ENCODE measurements around the gene LPGAT1. TPM values are rescaled to one million over a fixed set of nuclear protein-coding genes. Genes with fewer than 3 reads are reported as not detected.

LPGAT1 gene
- total RNA-seq, 1 experiment from 2014 or later: 37.5 TPM

DNA sequence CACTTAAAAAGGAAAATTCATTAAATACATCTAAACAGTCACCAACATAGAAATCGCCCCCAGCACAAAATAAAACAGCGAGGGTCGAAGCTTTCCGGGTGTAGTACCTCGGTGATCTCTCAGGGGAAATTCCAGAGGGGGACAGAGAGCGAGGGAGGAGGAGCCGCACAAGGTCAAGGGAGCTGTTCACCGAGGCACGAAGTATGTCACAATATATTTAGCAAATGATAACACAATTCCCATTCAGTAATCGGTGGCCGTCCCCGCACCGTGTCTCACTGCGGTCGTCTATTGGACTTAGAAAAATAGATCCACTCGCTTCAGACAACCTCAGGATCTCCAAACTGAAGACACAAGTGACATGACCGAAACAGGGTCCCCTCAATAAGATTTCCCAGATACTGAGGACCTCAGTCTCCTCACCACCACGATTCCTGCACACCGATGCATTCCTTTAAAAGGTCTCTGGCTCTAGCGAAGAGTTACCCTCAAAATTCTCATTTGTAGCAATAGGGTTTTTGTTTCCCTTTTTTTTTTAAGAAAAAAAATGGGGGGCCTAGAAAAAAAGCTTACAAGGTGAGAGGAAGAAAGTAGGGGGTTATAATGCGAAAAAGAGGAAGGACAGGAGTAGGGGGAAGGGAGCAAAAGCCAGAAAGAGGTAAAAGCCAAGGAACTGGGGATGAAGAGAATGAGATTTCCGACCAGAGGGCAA is 1.1 kb downstream of the LPGAT1 start:
- intact Hi-C loops (cut with micrococcal nuclease; ENCODE audit: unreplicated experiment): loop anchor here (2.0 kb wide), 1 partner anchor 131 kb away; no protein-coding TSS in a partner anchor
- ChIA-PET CTCF (interaction anchor here (1.0 kb wide), 1 partner anchor 13 kb away, joined by 3 read pairs; no protein-coding TSS in a partner anchor), POLR2A (ENCODE audit: low non-redundant PET) (no interaction called here)
- no peaks in the 10 kb centered on the region for H3K9me3 ChIP-seq (ENCODE audit: low read depth, low read length, poor library complexity, severe bottlenecking)
- TSS peak; percentile 37 for BruUV-seq (replicated peaks)
- peaks cover 3% of the 10 kb centered on the region for H3K36me3 ChIP-seq (ENCODE audit: insufficient read depth, low read length, poor library complexity, severe bottlenecking)
- no peak for TF ChIP-seq EZH2 (IDR thresholded peaks at IDR 0.05; ENCODE audit: borderline replicate concordance, low read depth, low read length, poor library complexity, severe bottlenecking)
- TF ChIP-seq, protein P1, sequence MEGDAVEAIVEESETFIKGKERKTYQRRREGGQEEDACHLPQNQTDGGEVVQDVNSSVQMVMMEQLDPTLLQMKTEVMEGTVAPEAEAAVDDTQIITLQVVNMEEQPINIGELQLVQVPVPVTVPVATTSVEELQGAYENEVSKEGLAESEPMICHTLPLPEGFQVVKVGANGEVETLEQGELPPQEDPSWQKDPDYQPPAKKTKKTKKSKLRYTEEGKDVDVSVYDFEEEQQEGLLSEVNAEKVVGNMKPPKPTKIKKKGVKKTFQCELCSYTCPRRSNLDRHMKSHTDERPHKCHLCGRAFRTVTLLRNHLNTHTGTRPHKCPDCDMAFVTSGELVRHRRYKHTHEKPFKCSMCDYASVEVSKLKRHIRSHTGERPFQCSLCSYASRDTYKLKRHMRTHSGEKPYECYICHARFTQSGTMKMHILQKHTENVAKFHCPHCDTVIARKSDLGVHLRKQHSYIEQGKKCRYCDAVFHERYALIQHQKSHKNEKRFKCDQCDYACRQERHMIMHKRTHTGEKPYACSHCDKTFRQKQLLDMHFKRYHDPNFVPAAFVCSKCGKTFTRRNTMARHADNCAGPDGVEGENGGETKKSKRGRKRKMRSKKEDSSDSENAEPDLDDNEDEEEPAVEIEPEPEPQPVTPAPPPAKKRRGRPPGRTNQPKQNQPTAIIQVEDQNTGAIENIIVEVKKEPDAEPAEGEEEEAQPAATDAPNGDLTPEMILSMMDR (conservative IDR thresholded peaks at IDR 0.05; ENCODE audit: low read depth, low read length): no peak
- H3K27me3 ChIP-seq (replicated peaks; ENCODE audit: insufficient read depth, low read depth, low read length, poor library complexity): no peaks in the 10 kb centered on the region
- H3K4me3 ChIP-seq (ENCODE audit: low read depth, low read length, poor library complexity, severe bottlenecking): peak overlapping the region; percentile 93
- peaks cover 4% of the 10 kb centered on the region for H3K4me1 ChIP-seq (ENCODE audit: insufficient read depth, low read length, poor library complexity, severe bottlenecking)
- peak overlapping the region; percentile 93 for H3K27ac ChIP-seq (ENCODE audit: low read depth, low read length, poor library complexity, severe bottlenecking)
- DNase-seq (ENCODE audit: low spot score): peak; percentile 12

DNA sequence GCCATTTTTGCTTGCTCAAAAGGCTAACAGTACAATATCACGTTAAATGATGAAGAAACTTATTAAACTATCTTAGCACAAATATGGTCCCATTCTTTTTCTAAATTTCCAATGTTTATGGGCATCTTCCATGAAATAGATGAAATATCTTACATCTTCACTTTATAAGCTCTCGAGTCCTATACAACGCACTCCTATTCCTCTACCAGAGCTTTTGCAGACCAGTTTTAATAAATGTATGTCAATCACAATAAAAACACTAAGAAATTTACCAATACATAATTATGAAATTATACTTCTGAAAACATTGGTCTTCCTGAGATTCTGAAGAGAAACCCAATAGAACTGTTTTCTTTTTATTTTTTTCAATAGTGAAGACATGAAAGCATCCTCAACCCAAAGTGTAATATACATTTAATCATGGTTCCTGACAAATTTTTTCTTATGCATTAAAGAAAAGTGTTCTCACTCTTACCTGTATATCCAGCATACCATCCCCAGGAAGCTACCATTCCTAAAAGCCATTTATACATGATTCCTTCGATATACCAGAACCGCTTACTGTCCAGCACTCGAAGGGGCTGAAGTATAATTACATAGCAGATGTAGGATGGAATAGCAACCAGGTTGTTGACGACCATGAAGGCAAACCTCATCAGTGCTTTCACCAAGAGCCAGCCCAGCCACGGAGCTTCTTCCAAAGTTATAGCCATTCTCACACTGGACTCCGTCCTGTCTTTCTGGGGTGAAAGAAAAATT is 1.8 kb downstream of the LPGAT1 start:
- POLR2A ChIA-PET (ENCODE audit: low non-redundant PET): no interaction called here
- no peak for TF ChIP-seq EZH2 (IDR thresholded peaks at IDR 0.05; ENCODE audit: borderline replicate concordance, low read depth, low read length, poor library complexity, severe bottlenecking)
- TF ChIP-seq, protein P1 (conservative IDR thresholded peaks at IDR 0.05; ENCODE audit: low read depth, low read length): no peak
- Histone ChIP-seq H3K4me3 (ENCODE audit: low read depth, low read length, poor library complexity, severe bottlenecking) (no peak overlapping the region), H3K4me1 (ENCODE audit: insufficient read depth, low read length, poor library complexity, severe bottlenecking) (peaks cover 4% of the 10 kb centered on the region), H3K36me3 (ENCODE audit: insufficient read depth, low read length, poor library complexity, severe bottlenecking) (peaks cover 3% of the 10 kb centered on the region), H3K27me3 (replicated peaks; ENCODE audit: insufficient read depth, low read depth, low read length, poor library complexity) (no peaks in the 10 kb centered on the region), H3K9me3 (ENCODE audit: low read depth, low read length, poor library complexity, severe bottlenecking) (no peaks in the 10 kb centered on the region), H3K27ac (ENCODE audit: low read depth, low read length, poor library complexity, severe bottlenecking) (no peak overlapping the region)
- CTCF ChIA-PET: interaction anchor here (1.0 kb wide), 1 partner anchor 14 kb away, joined by 3 read pairs; no protein-coding TSS in a partner anchor
- intact Hi-C loops (cut with micrococcal nuclease; ENCODE audit: unreplicated experiment): no loop called here
- no TSS peak for BruUV-seq (replicated peaks)
- DNase-seq (ENCODE audit: low spot score): no peak

DNA sequence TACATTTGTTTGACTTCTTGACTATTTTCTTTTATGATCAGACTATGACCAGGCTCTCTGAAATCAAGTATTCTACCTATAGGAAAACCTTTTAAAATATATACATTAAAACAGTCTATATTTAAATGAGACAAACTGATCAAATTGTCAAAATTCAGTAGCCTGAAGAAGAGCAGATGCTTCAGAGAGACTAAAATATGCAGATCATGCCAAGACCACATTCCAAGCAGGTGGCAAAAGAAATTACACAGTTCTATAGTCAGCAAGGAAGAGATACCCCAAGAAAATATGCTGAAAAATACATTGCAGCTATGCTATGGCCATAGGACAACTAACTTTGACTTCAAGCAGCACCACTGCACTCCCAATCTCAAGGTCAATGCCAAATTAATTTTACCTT is 3.5 kb downstream of the LPGAT1 start:
- Histone ChIP-seq H3K27me3 (replicated peaks; ENCODE audit: insufficient read depth, low read depth, low read length, poor library complexity) (no peaks in the 10 kb centered on the region), H3K27ac (ENCODE audit: low read depth, low read length, poor library complexity, severe bottlenecking) (no peak overlapping the region), H3K36me3 (ENCODE audit: insufficient read depth, low read length, poor library complexity, severe bottlenecking) (peaks cover 3% of the 10 kb centered on the region), H3K4me3 (ENCODE audit: low read depth, low read length, poor library complexity, severe bottlenecking) (no peak overlapping the region), H3K9me3 (ENCODE audit: low read depth, low read length, poor library complexity, severe bottlenecking) (no peaks in the 10 kb centered on the region), H3K4me1 (ENCODE audit: insufficient read depth, low read length, poor library complexity, severe bottlenecking) (peaks cover 4% of the 10 kb centered on the region)
- no TSS peak for BruUV-seq (replicated peaks)
- no peak for DNase-seq (ENCODE audit: low spot score)
- TF ChIP-seq, protein P1 (conservative IDR thresholded peaks at IDR 0.05; ENCODE audit: low read depth, low read length): no peak
- TF ChIP-seq EZH2 (IDR thresholded peaks at IDR 0.05; ENCODE audit: borderline replicate concordance, low read depth, low read length, poor library complexity, severe bottlenecking): no peak
- intact Hi-C loops (cut with micrococcal nuclease; ENCODE audit: unreplicated experiment): no loop called here
- ChIA-PET POLR2A (ENCODE audit: low non-redundant PET) (no interaction called here), CTCF (no interaction called here)

All from A673 (cell line).